ENCODE measurements around the gene MTMR10. TPM values are rescaled to one million over a fixed set of nuclear protein-coding genes. Genes with fewer than 3 reads are reported as not detected.

The MTMR10 gene
- polyA plus RNA-seq, 1 experiment, result 13.7 TPM

- POLR2A ChIA-PET, result interaction anchor here (0.6 kb wide), 1 partner anchor 379 kb away, joined by 4 read pairs; no protein-coding TSS in a partner anchor
These were observed 85.1 kb downstream of the MTMR10 start for GRCh38 chr15:30906366-30906765.

GRCh38 chr15:30905821-30906220 lies 85.6 kb downstream of the MTMR10 start:
- TF ChIP-seq CTCF (IDR thresholded peaks at IDR 0.05; ENCODE audit: insufficient read depth, low read depth, low read length), result peak; percentile 69
- Histone ChIP-seq H3K27me3 (ENCODE audit: control insufficient read depth, insufficient read depth, low read length) (no peaks in the 10 kb centered on the region), H3K36me3 (ENCODE audit: control insufficient read depth, insufficient read depth, low read length) (peaks cover 5% of the 10 kb centered on the region; the same call in 1 of the 2 replicates), H3K4me3 (ENCODE audit: low read depth, low read length) (no peak overlapping the region)
- DNase-seq (ENCODE audit: low read depth), result no peak
- ChIA-PET POLR2A (no interaction called here), CTCF (interaction anchor here (0.9 to 6.8 kb wide), 5 partner anchors 11 to 239 kb away, joined by 3 to 40 read pairs (median 4); no protein-coding TSS in a partner anchor)

More at GRCh38 chr15:30906366-30906765, 85.1 kb downstream of the MTMR10 start:
- peaks cover 5% of the 10 kb centered on the region; the same call in 1 of the 2 replicates for H3K36me3 ChIP-seq (ENCODE audit: control insufficient read depth, insufficient read depth, low read length)
- H3K27me3 ChIP-seq (ENCODE audit: control insufficient read depth, insufficient read depth, low read length), result no peaks in the 10 kb centered on the region
- no peak overlapping the region for H3K4me3 ChIP-seq (ENCODE audit: low read depth, low read length)
- TF ChIP-seq CTCF (IDR thresholded peaks at IDR 0.05; ENCODE audit: insufficient read depth, low read depth, low read length), result no peak
- no peak for DNase-seq (ENCODE audit: low read depth)
- CTCF ChIA-PET, result interaction anchor here (1.2 to 6.8 kb wide), 4 partner anchors 11 to 239 kb away, joined by 3 to 40 read pairs (median 7); no protein-coding TSS in a partner anchor

GRCh38 chr15:30904812-30905211 lies 86.6 kb downstream of the MTMR10 start:
- Histone ChIP-seq H3K36me3 (ENCODE audit: control insufficient read depth, insufficient read depth, low read length) (peaks cover 4% of the 10 kb centered on the region; the same call in 1 of the 2 replicates), H3K4me3 (ENCODE audit: low read depth, low read length) (no peak overlapping the region), H3K27me3 (ENCODE audit: control insufficient read depth, insufficient read depth, low read length) (no peaks in the 10 kb centered on the region)
- DNase-seq (ENCODE audit: low read depth), result no peak
- ChIA-PET CTCF (interaction anchor here (1.1 to 6.8 kb wide), 6 partner anchors 13 to 584 kb away, joined by 3 to 40 read pairs (median 6); no protein-coding TSS in a partner anchor), POLR2A (no interaction called here)
- no peak for TF ChIP-seq CTCF (IDR thresholded peaks at IDR 0.05; ENCODE audit: insufficient read depth, low read depth, low read length)

GRCh38 chr15:30903497-30904187 lies 87.8 kb downstream of the MTMR10 start, which contains the start of gene FAN1:
Gene FAN1 (plus strand): TSS chr15:30903915. CDS start chr15:30904664, 749 bp downstream.
- TF ChIP-seq CTCF (IDR thresholded peaks at IDR 0.05; ENCODE audit: insufficient read depth, low read depth, low read length), result no peak
- CTCF ChIA-PET, result interaction anchor here (1.3 to 6.8 kb wide), 6 partner anchors 14 to 585 kb away, joined by 3 to 40 read pairs (median 6); no protein-coding TSS in a partner anchor
- POLR2A ChIA-PET, result no interaction called here
- Histone ChIP-seq H3K4me3 (ENCODE audit: low read depth, low read length) (peak within 1 kb of the TSS; percentile 89), H3K27me3 (ENCODE audit: control insufficient read depth, insufficient read depth, low read length) (no peaks in the 10 kb centered on the region), H3K36me3 (ENCODE audit: control insufficient read depth, insufficient read depth, low read length) (no peaks in the 10 kb centered on the region)
- peak; percentile 19 for DNase-seq (ENCODE audit: low read depth)

- no peak for DNase-seq (ENCODE audit: low read depth)
- Histone ChIP-seq H3K4me3 (ENCODE audit: low read depth, low read length) (no peak overlapping the region), H3K27me3 (ENCODE audit: control insufficient read depth, insufficient read depth, low read length) (no peaks in the 10 kb centered on the region), H3K36me3 (ENCODE audit: control insufficient read depth, insufficient read depth, low read length) (no peaks in the 10 kb centered on the region)
- ChIA-PET CTCF (interaction anchor here (1.4 kb wide), 1 partner anchor 227 kb away, joined by 5 read pairs; no protein-coding TSS in a partner anchor), POLR2A (no interaction called here)
- TF ChIP-seq CTCF (IDR thresholded peaks at IDR 0.05; ENCODE audit: insufficient read depth, low read depth, low read length), result no peak
These were observed 89.5 kb downstream of the MTMR10 start for GRCh38 chr15:30901889-30902288.
